KBM-7 (cell line): ENCODE results near the gene ZNF506.
A peak's percentile ranks its signal among the peaks of the same experiment; 100 is the strongest.
"Not testable (repeated sequence)": the region's sequence is repeated elsewhere in the genome, so short reads cannot be mapped to it uniquely, and the experiment has no call there.

Experiments
- DNase-seq: peaks from one replicate; pipeline ENCODE4 v3.0.0-alpha.2; 2015
- in situ Hi-C: fragments of 300-500 bp; cut with MboI; formaldehyde crosslinking; loops from 2 replicates; pipeline ENCODE4 v1.14.3; 2020; ENCODE audit warnings: low sequenced_read_pairs, low pct_unique_long_range_greater_than_20kb, mixed read lengths

ZNF506 gene

DNA sequence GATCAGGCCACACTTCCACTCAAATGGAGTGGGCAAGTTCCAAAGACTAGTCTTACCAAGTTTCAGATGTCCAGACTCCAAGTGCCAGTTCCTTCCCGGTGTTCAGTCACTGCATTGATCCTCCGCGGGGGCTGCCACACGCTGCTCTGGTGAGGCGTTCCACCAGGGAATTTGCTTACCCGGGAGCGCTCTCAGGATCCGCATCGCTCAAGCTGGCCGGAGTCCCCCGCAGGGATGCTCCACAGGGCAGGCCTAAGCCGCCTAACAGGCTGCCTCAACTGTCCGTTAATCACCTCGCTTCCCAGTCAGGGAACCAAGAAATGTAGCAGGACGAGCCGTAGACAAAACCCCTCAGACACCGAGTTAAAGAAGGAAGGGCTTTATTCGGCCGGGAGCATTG is 36.1 kb downstream of the ZNF506 start:
- in situ Hi-C loops, DNase-seq: not testable (repeated sequence)

DNA sequence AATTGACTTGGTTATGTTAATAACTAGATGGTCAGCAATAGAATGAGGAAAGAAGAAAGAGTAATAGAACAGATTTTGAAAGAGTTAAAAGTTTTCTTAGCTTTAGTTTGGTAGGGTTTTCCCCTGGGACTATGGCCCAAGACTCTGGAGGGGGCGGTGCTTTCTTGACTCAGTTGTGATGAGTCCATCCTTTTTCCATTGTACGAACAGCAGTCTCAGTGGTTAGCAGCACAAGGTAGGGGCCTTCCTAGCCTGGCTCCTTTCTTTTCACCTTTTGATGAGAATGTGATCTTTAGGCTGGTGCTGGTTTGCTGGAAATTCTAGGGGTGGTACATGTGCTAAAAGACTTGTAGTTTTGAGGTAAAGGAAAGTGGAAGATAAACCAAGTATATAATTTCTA is 38.8 kb downstream of the ZNF506 start:
- in situ Hi-C loops, result no loop called here
- no peak for DNase-seq

DNA sequence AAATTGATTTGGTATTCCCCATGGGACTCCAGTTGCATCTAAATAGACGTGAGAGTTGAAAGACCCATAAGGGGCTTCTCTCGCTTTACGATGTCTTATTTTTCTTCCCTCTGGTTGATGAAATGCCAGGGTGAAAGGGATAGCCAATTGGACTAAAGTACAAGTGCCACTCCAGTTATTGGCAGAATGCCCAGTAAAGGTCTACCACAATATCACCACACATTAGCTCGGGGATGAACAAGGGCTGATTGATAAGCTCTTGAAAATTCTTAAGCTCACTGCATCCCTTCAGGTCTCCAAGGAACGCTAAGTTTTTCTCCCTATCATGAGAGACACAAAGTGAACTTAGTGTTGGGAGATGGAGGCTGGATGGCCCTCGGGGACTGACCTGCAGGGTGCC is 39.8 kb downstream of the ZNF506 start:
- in situ Hi-C loops, result not testable (repeated sequence)
- peak; percentile 25 for DNase-seq

DNA sequence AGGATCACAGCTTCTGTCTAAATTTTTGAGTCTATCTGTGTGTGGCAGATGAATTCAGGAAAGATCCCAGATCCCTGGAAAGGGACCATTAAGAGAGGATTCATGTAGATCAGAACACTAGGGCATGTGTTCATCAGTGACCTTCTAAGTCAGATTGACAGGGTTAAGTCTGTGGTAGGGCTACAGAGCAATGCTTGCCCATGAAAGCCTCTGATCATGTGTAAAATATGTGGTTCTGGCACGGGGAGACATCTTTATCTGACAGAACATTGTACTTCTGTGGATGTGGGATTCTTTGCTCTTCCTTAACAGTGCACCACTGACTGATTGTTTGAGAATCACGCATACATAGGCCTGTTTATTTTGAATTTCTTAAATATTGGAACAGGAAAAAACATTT is 42.9 kb downstream of the ZNF506 start:
- no peak for DNase-seq
- in situ Hi-C loops, result no loop called here

DNA sequence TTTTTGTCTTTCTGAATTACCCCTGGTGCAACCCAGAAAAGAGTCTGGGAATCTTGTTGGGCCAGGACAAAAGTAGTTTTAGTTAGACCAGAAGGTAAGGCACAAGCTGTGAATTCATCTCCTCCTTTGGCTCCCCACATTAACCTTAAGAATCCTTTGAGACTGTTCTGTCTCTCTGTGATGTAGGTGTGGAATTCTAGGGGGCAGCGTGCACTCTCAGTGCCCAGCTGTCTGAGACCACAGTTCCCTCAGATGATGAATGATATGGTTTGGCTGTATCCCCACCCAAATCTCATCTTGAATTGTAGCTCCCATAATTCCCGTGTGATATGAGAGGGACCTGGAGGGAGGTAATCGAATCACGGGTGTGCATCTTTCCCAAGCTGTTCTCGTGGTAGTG is 43.9 kb downstream of the ZNF506 start:
- in situ Hi-C loops, result no loop called here
- DNase-seq, result peak; percentile 24

DNA sequence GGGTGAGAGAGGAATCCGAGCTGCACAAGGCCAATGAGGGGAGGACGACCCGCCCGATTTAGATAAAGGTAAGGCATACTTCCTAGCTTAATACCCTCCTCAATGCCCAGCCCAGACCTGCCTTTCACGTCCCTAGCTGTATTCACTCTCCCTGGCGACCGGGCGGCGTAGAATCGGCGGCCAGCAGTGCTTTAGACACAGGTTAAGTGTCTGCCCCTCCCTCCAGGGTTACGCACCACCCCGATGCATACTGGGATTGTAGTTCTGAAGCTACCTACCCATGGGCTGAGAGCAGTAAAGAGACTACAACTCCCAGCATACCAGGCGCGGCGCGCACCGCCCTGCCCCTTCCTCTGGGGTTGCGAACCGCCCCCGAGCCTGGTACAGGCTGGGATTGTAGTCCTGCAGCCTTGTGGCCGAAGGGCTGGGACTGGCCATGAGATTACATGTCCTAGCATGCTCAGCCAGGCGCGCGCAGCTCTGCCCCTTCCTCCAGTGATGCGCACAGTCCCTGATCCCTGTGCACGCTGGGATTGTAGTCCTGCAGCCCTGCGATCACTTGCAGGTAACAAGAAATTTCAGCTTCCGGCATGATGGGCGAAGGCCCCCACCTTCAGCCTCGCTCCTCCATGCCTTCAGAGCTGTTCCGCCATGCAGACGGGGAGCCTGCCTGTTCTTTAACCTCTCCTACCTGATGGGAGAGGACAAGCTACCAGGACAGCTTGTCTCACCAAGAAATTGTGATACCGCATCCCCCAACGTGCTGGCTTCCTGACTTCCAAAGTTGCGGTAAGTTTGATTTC is 45.1 kb downstream of the ZNF506 start:
- in situ Hi-C loops, result no loop called here

DNA sequence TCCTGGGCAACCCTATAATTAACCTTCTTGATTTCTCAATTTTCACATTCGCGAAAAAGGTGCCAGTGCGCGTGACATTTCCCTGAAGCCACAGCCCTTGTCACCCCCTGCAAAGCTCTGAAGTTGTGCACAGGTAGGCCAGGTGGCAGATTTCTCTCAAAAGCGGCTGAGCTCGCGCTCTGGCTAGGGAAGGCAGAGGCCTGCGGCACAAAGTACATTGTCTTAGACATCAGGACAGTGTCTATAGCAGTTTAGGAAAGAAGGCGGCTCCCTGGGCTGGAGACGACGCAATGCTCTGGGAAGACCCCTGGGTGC is 45.7 kb downstream of the ZNF506 start:
- no peak for DNase-seq
- in situ Hi-C loops, result no loop called here

More for the DNA sequence above, 45.1 kb downstream of the ZNF506 start:
- peak; percentile 99 for DNase-seq

DNA sequence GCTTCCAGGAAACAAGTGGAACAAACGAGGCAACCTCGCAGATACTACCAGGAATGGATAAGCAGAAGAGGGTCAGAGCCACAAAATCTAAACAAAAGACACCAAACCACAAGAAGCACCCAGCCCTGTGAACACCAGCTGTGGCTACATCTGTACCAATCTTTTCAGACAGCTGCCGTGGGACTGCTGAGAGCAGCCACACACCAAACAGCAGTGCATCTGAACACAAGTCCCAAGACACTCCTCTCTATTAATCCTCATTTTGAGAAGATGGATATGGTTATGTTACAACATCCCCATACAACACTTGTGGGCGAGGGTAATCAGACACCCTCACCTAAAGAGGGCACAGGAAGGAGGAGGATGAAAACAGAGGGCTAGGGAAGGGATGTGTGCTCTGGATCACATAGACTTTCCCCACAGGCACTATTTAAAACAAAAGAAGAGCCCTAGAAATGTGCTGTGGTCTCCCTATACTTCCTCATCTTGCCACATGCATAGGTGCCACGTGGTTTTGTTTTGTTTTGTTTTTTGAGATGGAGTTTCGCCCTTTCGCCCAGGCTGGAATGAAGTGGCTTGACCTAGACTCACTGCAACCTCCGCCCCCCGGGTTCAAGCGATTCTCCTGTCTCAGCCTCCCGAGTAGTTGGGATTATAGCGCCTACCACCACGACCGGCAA is 47.1 kb downstream of the ZNF506 start:
- in situ Hi-C loops, result no loop called here
- peak; percentile 35 for DNase-seq

DNA sequence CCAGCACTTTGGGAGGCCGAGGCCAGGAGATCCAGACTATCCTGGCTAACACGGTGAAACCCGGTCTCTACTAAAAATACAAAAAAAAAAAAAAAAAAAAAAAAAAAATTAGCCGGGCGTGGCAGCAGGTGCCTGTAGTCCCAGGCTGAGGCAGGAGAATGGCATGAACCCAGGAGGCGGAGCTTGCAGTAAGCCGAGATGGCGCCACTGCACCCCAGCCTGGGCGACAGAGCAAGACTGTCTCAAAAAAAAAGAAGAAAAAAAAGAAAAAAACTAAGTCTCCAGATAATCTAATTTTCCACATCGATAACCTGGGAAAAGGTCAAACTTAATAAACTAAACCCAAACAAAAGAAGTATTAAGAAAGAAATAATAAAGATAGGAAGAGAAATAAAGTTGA is 49.6 kb downstream of the ZNF506 start:
- in situ Hi-C loops, DNase-seq: not testable (repeated sequence)

DNA sequence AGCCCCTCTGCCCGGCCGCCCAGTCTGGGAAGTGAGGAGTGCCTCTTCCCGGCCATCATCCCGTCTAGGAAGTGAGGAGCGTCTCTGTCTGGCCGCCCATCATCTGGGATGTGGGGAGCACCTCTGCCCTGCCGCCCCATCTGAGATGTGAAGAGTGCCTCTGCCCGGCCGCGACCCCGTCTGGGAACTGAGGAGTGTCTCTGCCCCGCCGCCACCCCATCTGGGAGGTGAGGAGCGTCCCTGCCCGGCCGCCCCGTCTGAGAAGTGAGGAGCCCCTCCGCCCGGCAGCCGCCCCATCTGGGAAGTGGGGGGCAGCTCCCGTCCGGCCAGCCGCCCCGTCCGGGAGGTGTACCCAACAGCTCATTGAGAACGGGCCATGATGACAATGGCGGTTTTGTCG is 51.6 kb downstream of the ZNF506 start:
- in situ Hi-C loops, DNase-seq: not testable (repeated sequence)

DNA sequence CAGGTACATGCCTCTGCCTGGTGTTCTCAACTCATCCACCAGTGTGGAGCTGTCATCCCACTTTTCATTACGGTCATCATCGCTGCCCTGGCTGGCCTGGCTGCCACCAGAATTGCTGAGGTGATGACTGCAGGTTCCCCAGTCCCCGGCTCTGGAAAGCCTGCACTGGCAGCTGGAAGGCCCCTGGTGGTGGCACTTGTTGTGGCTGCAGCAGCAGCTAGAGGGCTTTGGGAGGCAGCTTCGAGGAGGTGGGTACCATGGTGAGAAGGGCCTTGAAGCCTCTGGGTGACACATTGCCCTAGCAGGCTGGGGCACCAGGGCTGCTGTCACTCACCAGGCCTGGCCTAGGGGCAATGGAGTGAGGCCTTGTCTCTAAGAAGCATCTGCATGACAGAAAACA is 63.4 kb downstream of the ZNF506 start:
- DNase-seq, result no peak
- in situ Hi-C loops, result no loop called here

DNA sequence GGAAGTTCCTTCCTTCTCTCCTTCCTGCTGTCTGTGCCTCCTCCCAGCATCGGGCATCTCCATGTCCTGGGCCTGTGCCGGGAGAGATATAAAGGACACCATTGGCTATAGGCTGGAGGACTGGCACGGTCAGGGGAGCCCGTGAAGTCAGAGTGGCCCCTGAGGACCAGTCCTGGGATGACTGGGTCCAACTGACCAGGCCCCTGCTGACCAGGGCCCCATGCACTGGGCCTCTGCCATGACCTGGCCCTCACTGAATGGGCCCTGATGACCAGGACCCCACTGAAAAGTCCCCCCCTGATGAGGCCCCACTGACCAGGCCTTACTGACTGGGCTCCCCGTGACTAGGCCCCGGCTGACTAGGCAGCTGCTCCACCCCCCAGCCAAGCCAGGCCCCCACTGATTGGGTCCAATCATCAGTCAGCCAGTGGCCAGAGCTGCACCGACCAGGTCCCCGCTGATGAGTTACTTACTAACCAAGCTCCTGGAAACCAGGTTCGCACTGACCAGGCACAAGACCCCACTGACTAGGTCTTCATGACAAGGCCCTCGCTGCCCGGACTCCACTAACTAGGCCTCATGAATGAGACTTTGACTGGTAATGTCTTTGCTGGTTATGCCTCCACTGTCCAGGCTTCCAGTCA is 68.7 kb downstream of the ZNF506 start:
- DNase-seq, result no peak
- in situ Hi-C loops, result no loop called here

DNA sequence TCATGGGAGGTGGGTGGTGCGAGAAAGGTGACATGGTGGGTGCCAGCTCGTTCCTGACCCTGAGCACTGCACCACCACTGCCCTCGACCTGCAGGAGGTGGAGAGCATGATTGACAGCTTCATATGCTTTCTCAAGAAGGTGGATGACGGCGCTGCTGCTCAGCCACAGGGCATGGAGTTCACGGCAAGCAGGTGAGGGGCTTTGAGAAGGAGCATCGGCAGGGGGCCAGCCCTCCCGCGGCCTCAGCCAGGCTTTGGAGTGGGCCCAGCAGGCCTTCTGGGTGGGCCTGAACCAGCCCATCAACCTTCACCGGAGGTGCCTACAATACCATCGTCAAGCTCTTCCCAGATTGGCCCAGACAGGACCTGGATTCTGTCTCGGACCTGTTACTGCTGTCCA is 69.7 kb downstream of the ZNF506 start:
- in situ Hi-C loops, result no loop called here
- DNase-seq, result no peak

DNA sequence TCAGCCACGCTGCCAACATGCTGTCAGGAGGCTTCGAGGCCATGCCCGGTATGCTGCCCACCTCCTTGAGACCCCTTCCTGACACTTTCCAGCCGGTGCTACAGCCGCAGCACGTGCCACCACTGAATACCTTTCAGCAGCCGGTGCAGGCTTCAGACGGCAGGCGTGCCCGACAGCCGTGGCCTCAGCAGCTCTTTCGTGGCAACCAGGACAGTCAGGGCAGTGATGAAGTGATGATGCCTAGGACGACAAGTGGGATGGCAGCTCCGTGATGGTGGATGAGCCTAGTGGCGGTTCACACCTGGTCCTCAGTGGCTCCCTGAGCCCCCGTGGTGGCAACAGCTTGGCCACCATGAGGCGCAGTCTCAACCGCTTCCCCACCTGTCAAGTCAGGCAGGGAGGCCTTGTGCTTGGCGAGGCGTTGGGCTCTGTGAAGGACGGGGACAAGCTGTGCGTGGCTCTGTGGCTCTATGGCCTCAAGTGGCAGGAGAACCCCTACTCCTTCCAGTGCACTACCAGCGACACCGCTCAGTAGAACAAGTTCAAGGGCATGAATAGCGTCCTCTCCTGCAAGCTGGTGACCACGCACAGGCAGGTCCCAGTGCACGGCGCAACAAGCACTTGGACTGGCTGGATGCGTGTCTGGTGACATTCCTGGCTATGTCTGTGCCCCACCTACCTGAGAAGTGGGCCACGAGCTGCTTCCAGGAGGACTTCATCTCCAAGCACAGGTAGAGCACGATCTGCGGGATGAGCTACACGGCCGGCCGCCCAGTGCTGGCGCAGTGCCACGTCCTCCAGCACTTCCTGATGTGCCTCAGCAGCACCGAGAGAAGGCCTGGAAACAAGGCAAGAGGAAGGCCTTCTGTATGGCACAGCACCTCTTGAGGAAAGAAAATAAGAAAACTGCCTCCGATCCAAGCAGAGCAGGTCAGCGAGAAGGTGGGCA is 70.4 kb downstream of the ZNF506 start:
- in situ Hi-C loops, result no loop called here
- DNase-seq, result no peak

DNA sequence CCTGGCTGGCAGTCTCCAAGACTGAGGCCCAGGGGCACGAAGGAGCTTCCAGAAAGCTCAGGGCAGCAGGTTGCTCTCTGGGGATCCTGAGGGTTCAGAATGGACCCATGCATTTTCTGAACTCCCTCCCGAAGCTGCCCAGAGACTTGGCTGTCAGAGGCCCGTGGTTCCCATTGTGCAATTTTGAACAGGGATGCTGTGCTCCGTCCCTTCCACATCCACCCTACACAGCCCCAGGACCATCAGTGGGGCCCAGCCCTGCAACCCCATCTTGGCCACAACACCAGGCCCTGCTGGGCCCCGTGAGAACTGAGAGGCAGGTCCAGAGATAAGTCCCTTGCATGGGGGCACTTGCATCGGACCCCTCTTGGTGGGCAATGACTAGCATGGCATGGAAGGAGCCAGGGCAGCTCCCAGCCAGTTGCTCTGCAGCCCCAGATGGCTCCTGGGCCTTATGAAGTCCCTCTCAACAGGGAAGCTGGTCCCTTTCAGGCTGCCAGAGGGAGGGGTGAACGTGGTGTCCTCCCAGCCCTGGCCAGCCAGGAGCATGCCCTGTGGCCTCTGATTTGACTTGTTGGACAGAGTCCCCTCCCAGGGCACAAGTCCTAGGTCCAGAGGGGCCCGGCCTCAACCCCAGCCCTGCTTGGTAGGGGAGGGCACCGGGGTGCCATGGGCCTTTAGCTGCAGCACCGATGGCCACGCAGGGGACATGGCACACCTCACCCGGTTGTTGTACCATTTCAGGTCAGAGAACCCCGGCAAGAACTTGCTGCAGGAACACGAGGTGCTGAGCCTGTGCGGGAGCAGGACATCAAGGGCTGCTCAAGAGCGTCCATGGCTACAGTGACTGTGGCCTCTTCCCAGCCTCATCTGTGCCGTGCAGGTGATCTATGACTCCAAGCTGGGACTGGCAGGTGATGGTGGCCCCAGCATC is 71.4 kb downstream of the ZNF506 start:
- in situ Hi-C loops, result no loop called here
- DNase-seq, result no peak

DNA sequence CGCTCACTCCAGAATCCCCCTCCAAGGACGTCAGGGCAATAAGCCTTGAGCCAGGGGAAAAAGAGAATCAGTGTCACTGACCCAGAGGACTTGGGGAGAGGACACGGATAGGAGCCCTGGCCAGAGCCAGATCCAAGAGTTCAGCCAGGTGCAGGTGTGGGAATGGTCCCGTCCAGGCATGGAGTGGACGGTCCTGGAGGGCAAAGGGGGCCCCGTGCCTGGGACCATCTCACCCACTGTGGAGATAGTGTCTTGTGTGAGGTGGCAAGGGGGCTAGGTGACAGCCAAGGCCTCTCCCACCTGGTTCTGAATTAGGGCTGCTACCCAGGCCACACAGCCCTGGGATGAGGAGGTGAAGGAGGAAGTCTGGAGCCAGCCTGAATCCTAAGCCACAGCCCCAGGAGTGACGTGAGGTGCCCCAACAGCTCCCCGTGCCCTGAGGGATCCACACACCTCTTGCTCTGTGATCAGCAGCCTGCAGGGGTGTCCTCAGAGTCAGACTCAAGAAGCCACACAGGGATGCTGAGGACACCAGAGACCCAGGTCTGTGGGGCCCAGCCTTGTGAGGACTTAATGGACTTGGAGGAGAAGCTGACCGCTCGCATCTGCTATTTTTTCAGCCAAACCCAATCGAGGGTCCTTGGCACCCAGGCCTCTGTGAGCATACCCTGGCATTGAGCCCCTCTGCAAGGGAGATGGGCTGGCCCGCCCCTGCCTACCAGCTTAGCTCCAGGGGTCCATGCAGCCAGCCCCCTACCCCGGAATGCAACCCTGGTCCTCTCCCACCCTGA is 72.2 kb downstream of the ZNF506 start:
- no peak for DNase-seq
- in situ Hi-C loops, result no loop called here

DNA sequence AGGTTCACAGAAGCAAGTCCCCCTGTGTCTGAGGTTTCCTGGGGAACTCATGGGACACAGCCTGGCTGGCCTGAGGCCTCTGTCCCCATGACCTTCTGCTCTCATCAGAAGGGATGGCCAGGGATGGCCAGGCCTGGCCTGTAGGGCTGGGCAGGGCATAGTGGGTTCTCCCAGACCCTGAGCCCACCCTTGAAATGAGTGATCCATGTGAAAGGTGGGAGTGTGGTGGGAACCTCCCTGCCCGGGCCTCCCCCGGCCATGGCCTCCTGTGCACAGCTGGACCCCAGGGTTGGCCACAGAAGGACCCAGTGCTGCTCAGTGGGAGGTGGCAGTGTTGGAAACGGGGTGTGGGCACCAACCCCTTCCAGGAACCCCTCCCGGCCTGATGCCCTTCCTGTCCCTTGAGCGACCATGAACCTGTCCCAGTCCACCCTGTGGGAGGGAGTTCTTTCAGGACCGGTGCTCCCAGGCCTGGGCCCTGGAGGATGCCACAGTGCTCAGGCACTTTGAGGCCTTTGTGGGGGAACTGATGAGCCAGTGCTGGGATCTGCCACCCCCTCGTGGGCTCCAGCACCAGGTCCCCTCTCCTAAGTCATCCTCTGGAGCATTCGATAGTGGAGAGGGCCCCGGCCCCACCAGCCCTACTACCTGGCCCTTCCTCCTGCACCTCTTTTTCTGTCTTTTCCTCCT is 73.2 kb downstream of the ZNF506 start:
- in situ Hi-C loops, result no loop called here
- no peak for DNase-seq
